NCI-H2081 treated with DMSO at 0.1 percent for 48 hours (cell line): ENCODE results near the gene RTCA.
"Not testable (repeated sequence)": the region's sequence is repeated elsewhere in the genome, so short reads cannot be mapped to it uniquely, and the experiment has no call there.

Experiments
- DNase-seq: peaks from one replicate; lab custom pipeline; 2025; lab: John Stamatoyannopoulos, UW

The RTCA gene

DNA sequence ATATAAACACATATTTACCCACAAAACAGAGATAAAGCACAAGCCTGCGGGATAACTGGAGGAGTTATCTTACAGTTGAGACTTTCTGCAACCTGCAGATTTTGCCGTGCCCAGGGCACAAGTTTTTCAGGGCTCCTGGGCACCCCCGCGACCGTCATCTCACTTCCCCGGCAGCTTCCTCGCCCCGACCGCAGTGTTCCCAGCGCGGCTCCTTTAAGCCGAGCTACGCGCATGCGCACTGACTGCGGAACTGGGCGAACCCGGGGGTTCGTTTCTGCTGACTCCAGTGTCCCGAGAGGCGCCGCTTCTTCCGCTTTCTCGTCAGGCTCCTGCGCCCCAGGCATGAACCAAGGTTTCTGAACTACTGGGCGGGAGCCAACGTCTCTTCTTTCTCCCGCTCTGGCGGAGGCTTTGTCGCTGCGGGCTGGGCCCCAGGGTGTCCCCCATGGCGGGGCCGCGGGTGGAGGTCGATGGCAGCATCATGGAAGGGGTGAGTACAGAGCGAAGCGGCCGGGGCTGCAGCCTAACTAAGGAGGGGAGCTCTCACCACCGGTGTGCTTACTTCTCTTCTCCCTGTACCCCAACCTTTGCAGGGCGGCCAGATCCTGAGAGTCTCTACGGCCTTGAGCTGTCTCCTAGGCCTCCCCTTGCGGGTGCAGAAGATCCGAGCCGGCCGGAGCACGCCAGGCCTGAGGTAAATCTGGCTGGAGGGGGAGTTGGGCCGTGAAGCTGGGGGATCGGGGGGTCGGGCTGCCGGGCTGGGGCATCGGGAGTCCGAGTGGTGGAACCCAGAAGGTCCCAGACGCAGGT, at the start of gene RTCA:
TSS of gene RTCA (plus strand) at position 286 of the 810 bp plus-strand sequence. CDS start at position 446, 160 bp downstream.
- peak; percentile 6 for DNase-seq

DNA sequence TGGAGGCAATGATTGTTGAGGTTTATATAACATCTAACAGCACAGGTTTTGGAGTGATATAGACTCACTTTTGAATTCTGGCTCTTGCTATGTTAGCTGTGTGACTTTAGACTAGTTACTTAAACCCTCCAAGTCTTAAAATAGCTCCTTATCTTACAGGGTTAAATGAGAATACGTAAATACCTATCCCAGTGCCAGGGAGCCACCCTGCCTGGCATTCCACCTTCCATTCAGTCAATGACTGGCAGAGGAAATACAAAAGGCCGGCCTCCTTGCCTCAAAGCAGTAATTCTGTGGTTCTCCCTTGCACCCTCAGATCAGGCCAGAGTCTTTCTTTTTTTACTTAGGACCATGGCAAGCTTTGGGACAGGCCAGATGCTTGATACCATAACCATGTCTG, 48.2 kb upstream of the RTCA start:
- DNase-seq = no peak

DNA sequence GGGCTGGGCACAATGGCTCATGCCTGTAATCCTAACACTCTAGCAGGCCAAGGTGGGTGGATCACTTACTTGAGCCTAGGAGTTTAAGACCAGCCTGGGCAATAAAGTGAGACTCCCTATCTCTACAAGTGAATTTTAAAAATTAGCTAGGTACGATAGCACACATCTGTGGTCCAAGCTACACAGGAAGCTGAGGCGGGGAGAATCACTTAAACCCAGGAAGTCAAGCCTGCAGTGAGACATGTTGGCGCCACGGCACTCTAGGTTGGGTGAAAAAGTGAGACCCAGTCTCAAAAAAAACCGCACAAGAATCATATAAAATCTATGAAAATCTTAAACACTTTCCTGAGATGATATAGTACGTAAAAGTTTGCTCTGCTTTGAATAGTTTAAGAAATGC, 46.6 kb upstream of the RTCA start:
- DNase-seq = no peak

DNA sequence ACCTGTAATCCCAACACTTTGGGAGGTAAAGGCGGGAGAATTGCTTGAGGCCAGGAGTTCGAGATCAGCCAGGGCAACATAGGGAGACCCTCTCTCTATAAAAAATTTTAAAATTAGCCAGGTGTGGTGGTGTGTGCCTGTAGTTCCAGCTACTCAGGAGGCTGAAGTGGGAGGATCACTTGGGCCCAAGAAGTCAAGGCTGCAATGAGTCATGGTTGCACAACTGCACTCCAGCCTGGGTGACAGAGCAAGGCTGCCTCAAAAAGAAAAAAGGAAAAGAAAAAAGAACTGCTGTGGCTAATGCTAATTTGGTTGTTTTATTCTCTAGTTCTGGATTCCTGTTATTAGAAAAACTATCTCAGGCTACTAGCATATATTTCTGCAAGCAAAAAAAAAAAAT, 46.1 kb upstream of the RTCA start:
- no peak for DNase-seq

DNA sequence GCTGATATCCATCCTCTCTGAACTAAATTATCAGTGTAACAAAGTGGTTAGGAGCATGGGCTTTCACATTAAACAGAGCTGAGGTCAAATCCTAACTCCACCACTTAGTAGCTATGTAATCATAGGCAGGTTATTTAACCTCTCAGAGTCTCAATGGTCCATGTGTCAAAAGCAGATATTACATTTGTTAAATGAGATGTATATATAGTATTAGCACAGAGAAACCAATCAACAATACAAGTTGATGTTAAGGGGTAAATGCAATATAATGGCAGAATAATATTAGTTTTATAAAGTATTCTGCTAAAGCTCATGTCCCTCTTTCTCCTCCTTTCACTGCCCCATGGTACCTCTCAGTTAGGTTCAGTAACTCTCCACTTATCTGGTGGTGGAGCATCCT, 43.6 kb upstream of the RTCA start:
- DNase-seq = no peak

DNA sequence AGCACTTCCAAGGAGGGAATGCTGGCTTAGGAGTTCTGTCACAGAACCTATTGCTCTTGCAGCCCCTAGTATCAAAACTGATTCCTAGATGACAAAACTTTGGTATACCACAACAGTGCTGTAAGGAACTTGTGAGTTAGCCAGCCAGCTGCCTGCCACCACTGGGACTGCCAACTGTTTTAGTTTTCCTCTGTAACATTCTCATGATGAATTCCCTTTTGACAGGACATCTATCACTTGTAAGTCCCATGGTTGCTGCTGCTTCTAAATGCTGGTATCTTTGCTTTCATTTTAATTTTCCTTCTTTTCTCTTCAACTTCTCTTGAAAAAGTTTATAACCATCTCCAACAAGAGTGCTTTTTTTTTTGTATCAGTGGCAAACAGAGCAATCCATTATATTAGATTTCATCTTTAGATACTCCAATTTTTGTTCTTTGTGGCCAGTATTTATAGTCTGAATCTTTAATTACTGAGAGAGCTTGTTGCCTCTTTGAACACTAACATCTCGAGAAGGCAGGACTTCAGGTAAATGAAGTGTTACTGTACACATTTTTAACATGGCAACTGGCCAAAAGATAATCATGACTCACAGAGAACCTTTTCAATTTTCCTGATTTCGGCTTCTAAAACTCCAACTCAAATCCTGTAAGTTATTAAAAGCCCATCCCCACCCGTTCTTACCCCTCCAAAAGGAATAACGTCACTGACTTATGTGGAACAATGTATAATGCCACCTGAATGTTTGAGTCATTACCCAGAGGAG, 36.2 kb upstream of the RTCA start:
- DNase-seq = no peak

DNA sequence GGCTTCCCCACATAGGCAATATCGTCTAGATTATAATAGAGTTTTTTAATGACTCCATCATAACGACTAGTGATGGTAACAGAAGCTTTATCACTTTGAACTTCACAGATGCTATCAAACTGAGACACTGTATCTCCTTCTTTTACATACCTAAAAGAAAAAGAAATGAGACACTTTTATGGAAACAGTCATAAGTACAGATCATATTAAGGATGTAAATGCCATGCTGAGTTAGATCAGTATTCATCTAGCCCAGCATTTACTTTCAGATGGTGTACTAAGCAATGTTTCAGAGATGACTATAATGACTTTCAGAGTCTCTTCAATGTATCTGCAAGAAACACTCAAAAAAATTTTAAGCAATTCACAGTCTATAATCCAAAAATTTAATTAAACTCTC, 35.3 kb upstream of the RTCA start:
- DNase-seq = no peak

DNA sequence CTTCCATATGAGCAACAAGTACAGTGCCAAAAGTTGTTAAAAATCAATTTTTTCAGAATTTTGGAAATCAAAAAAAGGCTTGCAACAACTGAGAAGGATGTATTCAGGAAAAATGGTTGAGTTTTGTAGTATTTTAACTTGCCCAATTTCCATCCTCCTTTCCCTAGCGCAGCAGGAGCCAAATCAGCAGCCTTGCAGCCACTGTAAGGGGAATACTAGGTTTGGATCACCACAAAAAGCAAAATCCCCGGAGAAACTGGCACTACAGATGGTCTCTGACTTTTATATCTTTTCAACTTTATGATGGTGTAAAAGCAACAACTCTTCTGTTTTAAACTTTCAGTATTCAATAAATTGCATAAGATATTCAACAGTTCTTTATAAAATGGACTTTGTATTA, 34.3 kb upstream of the RTCA start:
- DNase-seq = no peak

DNA sequence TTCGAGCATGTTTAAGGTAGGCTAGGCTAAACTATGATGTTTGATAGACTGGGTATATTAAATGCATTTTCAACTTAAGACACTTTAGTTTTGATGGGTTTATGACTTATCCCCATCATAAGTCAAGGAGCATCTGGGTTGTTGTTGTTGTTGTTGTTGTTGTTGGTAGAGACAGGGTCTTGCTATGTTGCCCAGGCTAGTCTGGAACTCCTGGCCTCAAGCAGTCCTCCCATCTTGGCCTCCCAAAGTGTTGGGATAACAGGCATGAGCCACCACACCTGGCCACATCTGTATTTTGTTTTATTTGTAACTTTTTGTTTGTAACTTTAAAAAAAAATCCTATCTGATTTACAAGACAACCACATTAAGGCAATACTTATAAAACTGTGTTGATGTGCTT, 33.9 kb upstream of the RTCA start:
- DNase-seq = no peak

DNA sequence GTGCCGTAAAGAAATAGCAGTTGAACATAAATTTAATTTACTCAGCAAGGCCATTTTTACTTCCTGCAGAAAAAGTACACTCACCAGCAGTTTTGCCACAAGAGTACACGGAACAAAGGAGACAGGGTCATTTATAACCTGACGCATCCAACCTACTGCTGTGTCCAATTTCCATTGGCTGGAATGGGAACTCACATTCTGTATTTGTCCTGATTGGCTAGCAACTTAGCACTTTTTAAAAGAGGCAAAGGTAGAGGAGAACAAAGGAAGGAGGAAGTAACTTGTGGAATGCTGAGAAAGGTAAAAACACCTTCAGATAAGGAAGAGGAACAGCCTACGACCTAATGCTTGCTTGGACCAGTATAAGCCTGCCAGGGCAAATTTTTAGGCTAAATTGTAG, 32.5 kb upstream of the RTCA start:
- DNase-seq = not testable (repeated sequence)

DNA sequence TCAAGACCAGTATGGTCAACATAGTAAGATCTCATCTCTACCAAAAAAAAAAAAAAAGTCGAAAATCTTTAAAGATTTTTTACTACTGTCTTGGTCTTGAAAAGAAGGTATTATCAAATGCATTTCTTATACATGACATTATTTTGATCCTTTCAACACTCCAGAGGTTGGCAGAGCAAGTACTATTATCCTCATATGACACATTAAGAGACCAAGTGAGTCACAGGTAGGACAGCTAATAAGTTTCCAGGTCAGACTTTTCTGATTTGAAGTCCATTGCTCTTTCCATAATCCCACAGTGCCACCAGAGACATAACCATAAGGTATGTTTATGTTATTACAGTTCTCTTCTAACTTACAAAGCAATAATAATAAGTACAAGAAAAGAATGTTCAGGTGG, 31.6 kb upstream of the RTCA start:
- DNase-seq = no peak

DNA sequence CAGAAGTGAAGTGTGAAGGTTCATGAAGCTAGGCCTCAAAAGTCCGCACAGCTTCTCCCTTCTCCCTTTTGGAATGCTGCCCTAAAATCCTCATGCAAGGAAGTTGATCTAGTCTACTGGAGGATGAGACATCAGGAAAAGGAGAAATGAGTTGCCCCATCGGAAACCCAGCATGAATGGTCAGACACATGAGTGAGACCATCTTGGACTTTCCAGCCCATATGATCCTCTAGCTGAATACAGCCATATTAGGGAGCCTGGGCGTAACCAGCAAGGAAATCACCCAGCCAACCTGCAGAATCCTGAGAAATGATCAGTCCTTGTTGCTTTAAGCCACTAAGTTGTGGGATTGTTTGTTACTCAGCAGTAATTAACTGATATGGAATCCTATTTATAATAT, 28.9 kb upstream of the RTCA start:
- no peak for DNase-seq

DNA sequence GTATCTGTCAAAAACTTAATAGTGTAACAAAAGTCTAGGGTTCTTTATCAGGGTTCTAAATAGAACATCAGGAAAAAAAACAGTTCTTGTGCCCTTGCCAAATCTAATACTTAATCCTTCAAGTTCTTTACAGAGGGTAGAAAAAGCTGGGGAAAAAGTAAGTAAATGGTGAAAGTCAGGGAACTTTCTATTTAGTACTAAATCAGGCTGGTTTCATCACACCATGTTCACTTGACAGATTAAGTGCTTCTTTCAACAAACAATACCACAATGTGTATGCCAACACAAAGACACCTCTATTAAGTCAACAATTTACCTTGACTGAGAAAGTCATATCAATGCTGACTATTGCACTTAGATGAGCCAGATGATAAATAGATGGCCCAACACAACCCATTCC, 26.1 kb upstream of the RTCA start:
- no peak for DNase-seq

DNA sequence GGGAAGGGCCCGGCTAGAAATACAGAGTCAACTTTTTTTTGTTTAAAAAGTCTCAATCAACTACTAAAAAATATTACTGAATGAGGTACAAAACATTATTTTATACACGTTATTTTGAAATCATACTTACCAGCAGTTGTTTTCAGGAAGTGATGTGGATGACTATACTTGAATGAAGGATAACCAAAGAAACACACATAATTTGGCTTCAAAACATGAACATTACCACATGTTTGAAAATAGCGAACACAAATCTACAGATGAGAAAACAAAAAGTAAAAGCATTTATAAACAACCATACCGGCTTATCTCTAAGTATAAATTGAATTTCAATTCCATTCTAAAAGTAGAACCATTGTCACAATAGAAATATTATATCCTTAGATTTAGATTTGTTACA, 25.4 kb upstream of the RTCA start:
- DNase-seq = no peak

DNA sequence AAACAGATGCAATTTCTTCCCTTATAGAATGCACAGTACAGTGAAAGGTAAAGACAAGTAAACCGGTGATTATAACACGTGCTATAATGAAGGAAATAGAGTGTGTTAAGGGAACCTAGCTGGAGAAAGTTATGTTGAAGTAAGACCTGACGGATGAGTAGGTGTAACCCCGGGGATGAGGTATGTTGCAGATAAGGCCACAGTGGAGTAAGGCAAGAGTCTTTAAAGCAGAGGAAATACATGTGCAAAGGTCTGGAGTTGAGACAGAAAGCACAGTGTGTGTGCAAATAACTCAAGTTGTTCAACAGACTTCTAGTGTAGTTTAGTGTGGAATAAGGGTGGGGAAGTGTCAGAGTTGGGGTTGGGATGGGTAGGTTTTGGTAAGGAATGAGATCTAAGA, 19.3 kb upstream of the RTCA start:
- no peak for DNase-seq

DNA sequence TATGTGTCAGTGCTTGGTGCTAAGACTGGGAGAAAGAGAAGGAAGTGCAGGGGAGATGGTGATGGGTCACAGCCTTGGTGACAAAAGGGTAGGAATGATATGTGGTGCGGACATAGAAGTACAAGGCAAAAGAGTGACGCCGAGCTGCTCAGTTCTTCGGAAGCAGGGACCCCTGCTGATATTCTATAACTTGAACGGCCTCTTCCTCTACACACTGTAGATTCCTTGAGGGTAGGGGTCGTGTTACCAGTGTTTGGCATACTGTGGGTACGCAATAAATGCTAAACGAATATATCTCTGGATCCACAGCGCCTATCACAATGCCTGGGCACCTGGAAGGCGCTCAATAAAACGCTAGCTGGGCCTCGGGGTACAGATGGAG, 16.9 kb upstream of the RTCA start:
- no peak for DNase-seq

DNA sequence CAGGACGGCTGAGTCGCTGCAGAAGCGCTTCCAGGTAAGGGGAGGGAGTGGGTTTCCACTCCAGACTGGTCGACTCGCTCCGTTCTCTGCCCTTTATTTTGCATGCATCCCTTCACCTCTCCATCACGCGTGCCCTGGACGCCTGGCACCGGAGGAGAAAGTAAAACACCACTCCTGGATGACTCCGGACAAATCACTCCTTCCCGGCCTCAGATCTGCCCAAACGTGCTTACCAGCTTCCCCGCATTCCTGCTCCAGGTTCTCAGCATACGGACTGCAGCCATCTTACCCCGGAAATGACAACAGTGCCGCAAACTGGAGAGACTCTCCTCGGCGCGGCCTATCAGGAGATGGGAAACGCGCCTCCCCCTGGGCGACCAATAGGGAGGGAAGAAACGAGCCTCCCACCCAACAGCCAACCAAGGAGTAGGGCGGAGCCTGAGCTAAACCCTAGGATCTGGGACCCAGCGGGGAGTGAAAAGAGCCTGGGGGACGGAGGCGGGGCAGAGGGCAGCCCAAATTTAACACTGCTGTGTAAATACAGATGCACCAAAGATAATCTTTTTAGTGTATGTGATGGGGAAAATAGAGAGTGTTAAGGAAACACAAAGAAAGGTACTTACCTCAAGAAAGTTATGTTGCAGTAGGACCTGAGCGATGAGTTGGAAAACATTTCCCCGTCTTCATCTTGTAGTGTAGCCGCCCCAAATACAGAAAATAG, 16.3 kb upstream of the RTCA start, which contains the start of gene DBT:
TSS of gene DBT (minus strand) at position 298 of the 721 bp plus-strand sequence. CDS start at position 284, 14 bp downstream.
- DNase-seq = peak; percentile 58

DNA sequence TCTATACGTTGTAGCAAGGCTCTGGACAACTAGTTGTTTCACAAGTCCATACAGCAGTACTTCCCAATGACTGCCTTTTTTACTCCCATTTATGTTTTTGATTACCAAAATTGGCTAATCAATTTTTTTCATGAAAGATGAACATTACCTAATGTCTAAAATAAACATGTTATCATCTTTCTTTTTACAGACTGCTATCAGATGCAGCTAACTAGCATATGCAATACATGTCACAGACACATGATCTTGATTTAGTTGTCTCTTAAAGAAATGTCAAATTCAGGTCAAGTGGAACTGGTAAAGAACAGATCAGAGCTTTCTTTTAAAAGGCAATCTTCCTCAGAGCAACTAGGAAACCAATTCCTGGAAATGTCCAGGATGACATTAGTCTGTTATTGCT, 15.8 kb upstream of the RTCA start:
- no peak for DNase-seq

DNA sequence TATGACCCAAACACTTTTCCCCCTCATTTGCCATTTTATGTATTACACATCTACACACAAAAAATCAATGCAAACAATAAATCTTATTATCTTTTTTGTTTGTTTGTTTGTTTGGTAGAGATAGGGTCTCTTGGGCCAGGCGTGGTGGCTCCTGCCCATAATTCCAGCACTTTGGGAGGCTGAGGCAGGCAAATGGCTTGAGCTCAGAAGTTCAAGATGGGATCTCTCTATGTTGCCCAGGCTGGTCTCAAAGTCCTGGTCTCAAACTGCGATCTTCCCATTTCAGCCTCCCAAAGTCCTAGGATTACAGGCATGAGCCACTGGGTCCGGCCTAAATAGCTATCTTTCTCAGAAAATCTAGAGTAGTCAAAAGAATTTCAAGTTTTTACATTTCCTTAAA, 15.2 kb upstream of the RTCA start:
- DNase-seq = no peak

DNA sequence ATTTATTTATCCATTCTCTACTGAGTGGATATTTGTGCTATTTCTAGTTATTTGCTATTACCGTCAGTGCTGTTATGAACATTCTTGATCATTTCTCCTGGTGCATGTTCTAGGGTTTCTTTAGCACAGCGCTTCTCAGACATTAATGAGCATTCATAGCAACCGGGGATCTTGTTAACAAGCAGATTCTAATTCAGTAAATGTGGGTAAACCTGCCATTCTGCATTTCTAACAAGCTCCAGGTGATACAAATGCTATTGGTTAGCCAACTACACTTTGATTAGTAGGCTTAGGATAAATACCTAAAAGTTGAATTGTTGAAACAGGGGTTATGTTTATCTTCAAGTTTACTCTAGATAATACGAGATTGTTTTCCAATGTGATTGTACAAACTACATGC, 13.1 kb upstream of the RTCA start:
- DNase-seq = no peak

DNA sequence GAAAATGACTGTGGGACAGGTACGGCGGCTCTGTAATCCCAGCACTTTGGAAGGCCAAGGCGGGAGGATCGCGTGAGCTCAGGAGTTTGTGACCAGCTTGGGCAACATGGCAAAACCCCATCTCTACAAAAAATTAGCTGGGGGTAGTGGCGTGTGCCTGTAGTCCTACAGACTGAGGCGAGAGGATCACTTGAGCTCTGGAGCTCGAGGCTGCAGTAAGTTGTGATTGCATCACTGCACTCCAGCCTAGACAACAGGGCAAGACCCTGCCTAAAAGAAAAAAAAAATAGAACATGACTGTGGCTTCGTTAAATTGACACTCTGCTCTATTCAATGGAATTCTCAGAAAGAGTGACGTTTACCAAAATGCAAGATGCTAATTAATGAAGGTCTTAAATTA, 12.5 kb upstream of the RTCA start:
- DNase-seq = no peak

DNA sequence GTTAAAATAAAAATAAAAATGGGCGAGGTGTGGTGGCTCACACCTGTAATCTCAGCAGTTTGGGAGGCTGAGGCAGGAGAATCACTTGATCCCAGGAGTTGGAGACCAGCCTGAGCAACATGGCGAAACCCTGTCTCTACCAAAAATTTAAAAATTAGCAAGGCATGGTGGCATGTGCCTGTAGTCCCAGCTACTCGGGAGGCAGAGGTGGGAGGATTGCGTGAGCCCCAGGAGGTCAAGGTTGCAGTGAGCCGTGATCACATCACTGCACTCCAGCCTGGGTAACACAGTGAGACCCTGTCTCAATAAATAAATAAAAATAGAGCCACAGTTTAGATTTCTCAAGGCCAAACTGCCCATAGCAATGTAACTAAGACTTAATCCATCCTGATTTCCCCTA, 9.7 kb upstream of the RTCA start:
- DNase-seq = not testable (repeated sequence)

DNA sequence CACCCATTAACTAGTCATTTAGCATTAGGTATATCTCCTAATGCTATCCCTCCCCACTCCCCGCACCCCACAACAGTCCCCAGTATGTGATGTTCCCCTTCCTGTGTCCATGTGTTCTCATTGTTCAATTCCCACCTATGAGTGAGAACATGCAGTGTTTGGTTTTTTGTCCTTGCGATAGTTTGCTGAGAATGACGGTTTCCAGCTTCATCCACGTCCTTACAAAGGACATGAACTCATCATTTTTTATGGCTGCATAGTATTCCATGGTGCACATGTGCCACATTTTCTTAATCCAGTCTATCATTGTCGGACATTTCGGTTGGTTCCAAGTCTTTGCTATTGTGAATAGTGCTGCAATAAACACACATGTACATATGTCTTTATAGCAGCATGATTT, 7.6 kb upstream of the RTCA start:
- not testable (repeated sequence) for DNase-seq
